Liver (tissue), 9 donors: ENCODE data around the gene ATOH8. TPM values are rescaled to one million over a fixed set of nuclear protein-coding genes. Genes with fewer than 3 reads are reported as not detected.

ENCODE experiments used
- DNase-seq: peaks from one replicate; pipeline ENCODE4 v3.0.0-alpha.2; 2017; ENCODE audit warnings: low spot score
- H3K27ac ChIP-seq, 2 donors: one replicate each; pipeline ENCODE4 v1.7.0; 2013; ENCODE audit warnings: inconsistent platforms in 2 of 2, low read length in 2 of 2, control low read depth in 1 of 2, low read depth in 1 of 2, mild to moderate bottlenecking in 1 of 2
- H3K27me3 ChIP-seq, 4 donors: one replicate each; pipeline versions ENCODE4 v1.6.1 to v1.7.0; 2013; ENCODE audit warnings: low read length in 3 of 4, inconsistent platforms in 1 of 4, mild to moderate bottlenecking in 1 of 4, moderate library complexity in 1 of 4; ENCODE audit not compliant: control insufficient read depth in 4 of 4, insufficient read depth in 4 of 4
- H3K36me3 ChIP-seq, 4 donors: one replicate each; pipeline versions ENCODE4 v1.6.1 to v1.7.0; 2013; ENCODE audit warnings: low read length in 3 of 4, mild to moderate bottlenecking in 3 of 4, low read depth in 1 of 4, moderate library complexity in 1 of 4; ENCODE audit not compliant: control insufficient read depth in 4 of 4, insufficient read depth in 3 of 4
- H3K4me1 ChIP-seq, 4 donors: one replicate each; pipeline versions ENCODE4 v1.6.1 to v1.7.0; 2013; ENCODE audit warnings: low read length in 3 of 4, mild to moderate bottlenecking in 3 of 4, moderate library complexity in 1 of 4; ENCODE audit not compliant: control insufficient read depth in 4 of 4, insufficient read depth in 4 of 4
- H3K4me3 ChIP-seq, 3 donors: one replicate each; pipeline versions ENCODE4 v1.6.1 to v1.7.0; 2013; ENCODE audit warnings: low read length in 3 of 3, control low read depth in 1 of 3, low read depth in 1 of 3, mild to moderate bottlenecking in 1 of 3
- H3K9ac ChIP-seq, 2 donors: one replicate each; pipeline ENCODE4 v1.7.0; 2013; ENCODE audit warnings: low read length in 2 of 2, mild to moderate bottlenecking in 2 of 2, moderate library complexity in 2 of 2, control low read depth in 1 of 2, low read depth in 1 of 2
- H3K9me3 ChIP-seq, 4 donors: one replicate each; pipeline versions ENCODE4 v1.6.1 to v1.7.0; 2013; ENCODE audit warnings: low read length in 3 of 4; ENCODE audit not compliant: control insufficient read depth in 4 of 4
- CTCF ChIP-seq: fragments of 150-350 bp; IDR thresholded peaks from 2 replicates; pipeline ENCODE4 v1.5.1; 2017; ENCODE audit warnings: improper control_type of control experiment, low read depth, low read length; ENCODE audit not compliant: missing input control
- EGR1 ChIP-seq, 2 donors: IDR thresholded peaks; 2 replicates each; pipeline ENCODE4 v1.6.1; 2016 to 2018; ENCODE audit warnings: antibody characterized with exemption in 2 of 2, low read depth in 2 of 2
- FOXA1 ChIP-seq: IDR thresholded peaks from 2 replicates; pipeline ENCODE4 v1.6.1; 2016; ENCODE audit warnings: antibody characterized with exemption
- FOXA2 ChIP-seq: IDR thresholded peaks from 2 replicates; pipeline ENCODE4 v1.6.1; 2016; ENCODE audit warnings: antibody characterized with exemption
- GABPA ChIP-seq, 2 donors: IDR thresholded peaks in 1 of 2; conservative IDR thresholded peaks in 1 of 2; 2 replicates each; pipeline ENCODE4 v1.6.1; 2016; ENCODE audit warnings: antibody characterized with exemption in 2 of 2, mild to moderate bottlenecking in 1 of 2, moderate library complexity in 1 of 2
- HNF4A ChIP-seq, 2 donors: conservative IDR thresholded peaks; 2 replicates each; pipeline ENCODE4 v1.6.1; 2016; ENCODE audit warnings: antibody characterized with exemption in 2 of 2, mild to moderate bottlenecking in 2 of 2
- HNF4G ChIP-seq: IDR thresholded peaks from 2 replicates; pipeline ENCODE4 v1.6.1; 2016; ENCODE audit warnings: antibody characterized with exemption
- JUND ChIP-seq, 2 donors: IDR thresholded peaks; 2 replicates each; pipeline ENCODE4 v1.6.1; 2016; ENCODE audit warnings: antibody characterized with exemption in 2 of 2
- MAX ChIP-seq: IDR thresholded peaks from 2 replicates; pipeline ENCODE4 v1.6.1; 2016; ENCODE audit warnings: antibody characterized with exemption
- NR2F2 ChIP-seq: IDR thresholded peaks from 2 replicates; pipeline ENCODE4 v1.6.1; 2016; ENCODE audit warnings: antibody characterized with exemption
- RAD21 ChIP-seq, 2 donors: IDR thresholded peaks; 2 replicates each; pipeline ENCODE4 v1.6.1; 2016; ENCODE audit warnings: antibody characterized with exemption in 2 of 2, mild to moderate bottlenecking in 2 of 2
- REST ChIP-seq: IDR thresholded peaks from 2 replicates; pipeline ENCODE4 v1.6.1; 2016; ENCODE audit warnings: antibody characterized with exemption, mild to moderate bottlenecking
- RXRA ChIP-seq, 2 donors: IDR thresholded peaks; 2 replicates each; pipeline ENCODE4 v1.6.1; 2017 to 2018; ENCODE audit warnings: antibody characterized with exemption in 2 of 2, mild to moderate bottlenecking in 1 of 2
- SP1 ChIP-seq: IDR thresholded peaks from 2 replicates; pipeline ENCODE4 v1.6.1; 2018; ENCODE audit warnings: antibody characterized with exemption, mild to moderate bottlenecking
- YY1 ChIP-seq: IDR thresholded peaks from 2 replicates; pipeline ENCODE4 v1.6.1; 2016; ENCODE audit warnings: antibody characterized with exemption, mild to moderate bottlenecking
- ZBTB33 ChIP-seq: IDR thresholded peaks from 2 replicates; pipeline ENCODE4 v1.6.1; 2016; ENCODE audit warnings: antibody characterized with exemption
- WGBS: extraction: QIAGEN DNeasy Blood & Tissue Kit; methylation state at CpG from one replicate; pipeline ENCODE4 v1.1.7; 2013; 5-methylcytosine and 5-hydroxymethylcytosine counted together
- polyA plus RNA-seq, 2 donors: library from polyadenylated mRNA; stranded (reverse) in 1 of 2; unstranded in 1 of 2; fragments of 200-250 nt in 1 of 2; fragments of >200 nt in 1 of 2; fragmentation: Nextera tagmentation in 1 of 2; extraction: Ambion mirVana in 1 of 2; gene quantifications; one replicate each; pipeline versions ENCODE4 v1.2.1 to v1.2.3, GENCODE V29; 2013 to 2015
- total RNA-seq, 2 donors: library from RNA; depleted of rRNA; stranded (reverse); fragments of >200 nt; gene quantifications; one replicate each; pipeline ENCODE4 v1.2.3, GENCODE V29; 2014
- donor health status: healthy.
- donor health status: healthy.
- donor health status: healthy.
- donor health status: healthy.
- donor health status: healthy.

Gene ATOH8
- total and polyA plus RNA-seq, 4 donors = 0.33 to 37.7 (median 26.8) TPM

- Histone ChIP-seq H3K27ac (no peak overlapping the region), H3K4me3 (no peak overlapping the region), H3K9me3 (no peaks in the 10 kb centered on the region), H3K27me3 (no peaks in the 10 kb centered on the region), H3K9ac (no peak overlapping the region), H3K4me1 (peaks cover 3 to 17% (median 10%) of the 10 kb centered on the region in 4 donors), H3K36me3 (no peaks in the 10 kb centered on the region)
- TF ChIP-seq HNF4A (conservative IDR thresholded peaks at IDR 0.05) (no peak), YY1 (no peak), RXRA (IDR thresholded peaks at IDR 0.05) (no peak), HNF4G (no peak), FOXA1 (no peak), FOXA2 (no peak), JUND (IDR thresholded peaks at IDR 0.05) (no peak), GABPA (IDR thresholded peaks at IDR 0.05 in 1 of 2, conservative IDR thresholded peaks at IDR 0.05 in 1 of 2) (no peak), ZBTB33 (no peak), RAD21 (IDR thresholded peaks at IDR 0.05) (no peak), EGR1 (IDR thresholded peaks at IDR 0.05; ENCODE audit: low read depth in 2 of 2) (no peak)
- 93% methylated on average over 10 of the region's 10 CpGs for WGBS
- no peak for DNase-seq
Measured at GRCh38 chr2:85730686-85731230, 23.0 kb upstream of the ATOH8 start.

GRCh38 chr2:85731606-85732005 lies 22.2 kb upstream of the ATOH8 start:
- 87% methylated on average over 3 of the region's 3 CpGs for WGBS
- Histone ChIP-seq H3K4me1 (peaks cover 0 to 15% (median 6%) of the 10 kb centered on the region in 4 donors), H3K27me3 (no peaks in the 10 kb centered on the region), H3K4me3 (no peak overlapping the region), H3K9me3 (no peaks in the 10 kb centered on the region), H3K27ac (no peak overlapping the region), H3K36me3 (no peaks in the 10 kb centered on the region), H3K9ac (no peak overlapping the region)
- TF ChIP-seq JUND (IDR thresholded peaks at IDR 0.05) (no peak), RXRA (IDR thresholded peaks at IDR 0.05) (no peak), RAD21 (IDR thresholded peaks at IDR 0.05) (no peak), FOXA2 (no peak), YY1 (no peak), REST (no peak), NR2F2 (no peak), FOXA1 (no peak), HNF4G (no peak), EGR1 (IDR thresholded peaks at IDR 0.05; ENCODE audit: low read depth in 2 of 2) (no peak), GABPA (IDR thresholded peaks at IDR 0.05 in 1 of 2, conservative IDR thresholded peaks at IDR 0.05 in 1 of 2) (no peak), CTCF (no peak), SP1 (no peak), MAX (no peak)
- DNase-seq = no peak
